ENCODE results near the gene VDAC2. TPM values are rescaled to one million over a fixed set of nuclear protein-coding genes. Genes with fewer than 3 reads are reported as not detected.
"Not testable (repeated sequence)": the region's sequence is repeated elsewhere in the genome, so short reads cannot be mapped to it uniquely, and the experiment has no call there.

VDAC2 gene
- total RNA-seq, 1 donor from 2014 or later, result 493 TPM

- DNase-seq (no peak), ATAC-seq (no peak)
- intact Hi-C loops (cut with micrococcal nuclease), result no loop called here
These were observed 15.4 kb upstream of the VDAC2 start for GRCh38 chr10:75195035-75195763.

- ATAC-seq (no peak), DNase-seq (no peak)
- intact Hi-C loops (cut with micrococcal nuclease), result no loop called here
These were observed 13.5 kb upstream of the VDAC2 start for GRCh38 chr10:75197066-75197465.

DNA sequence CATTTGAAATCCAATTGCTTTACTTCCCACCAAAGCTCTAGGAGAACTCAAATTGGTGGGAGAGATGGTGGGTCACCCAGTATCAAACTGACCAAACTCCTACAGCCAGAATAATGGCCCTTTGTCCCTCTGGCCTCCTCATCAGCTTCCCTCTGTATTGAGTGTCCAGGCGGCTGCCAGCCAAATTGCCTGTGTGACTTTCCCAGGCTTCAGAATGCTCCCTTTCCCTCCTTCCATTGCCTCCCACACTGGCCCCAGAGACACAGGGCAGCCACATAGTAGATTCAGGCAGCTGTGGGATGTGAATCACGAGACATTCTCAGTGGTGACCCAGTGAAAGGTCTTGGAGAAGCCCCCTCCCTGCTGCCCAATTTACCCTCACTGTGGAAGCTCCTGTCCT, 12.7 kb upstream of the VDAC2 start:
- ATAC-seq (no peak), DNase-seq (no peak)
- intact Hi-C loops (cut with micrococcal nuclease), result no loop called here

- intact Hi-C loops (cut with micrococcal nuclease); ATAC-seq; DNase-seq: not testable (repeated sequence)
These were observed 10.6 kb upstream of the VDAC2 start for GRCh38 chr10:75199949-75200348.

DNA sequence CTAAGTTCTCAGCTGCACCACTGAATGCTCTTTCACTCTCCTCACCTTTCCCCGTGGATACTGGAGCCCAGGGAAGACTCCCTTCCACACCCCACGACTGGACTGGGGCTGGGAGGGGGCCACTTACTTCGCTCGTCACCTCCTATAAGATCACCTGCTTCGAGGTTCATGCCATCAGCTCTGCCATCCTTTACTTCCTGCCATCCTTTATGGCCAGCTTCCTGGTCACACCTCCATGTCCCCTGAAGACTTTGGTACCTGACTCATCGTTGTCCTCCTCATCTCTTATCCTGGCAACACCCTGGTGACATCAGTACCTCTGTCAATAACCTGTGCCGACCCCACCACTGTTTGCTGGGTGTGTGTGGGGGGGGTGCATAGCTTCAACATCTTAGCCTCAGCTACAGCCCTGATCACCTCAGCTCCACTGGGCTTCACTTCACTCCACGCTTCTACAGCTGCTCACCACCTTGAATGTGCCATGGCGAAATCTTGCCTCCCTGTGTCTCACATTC, 8.7 kb upstream of the VDAC2 start:
- ATAC-seq, result no peak
- DNase-seq, result no peak
- intact Hi-C loops (cut with micrococcal nuclease), result no loop called here

DNA sequence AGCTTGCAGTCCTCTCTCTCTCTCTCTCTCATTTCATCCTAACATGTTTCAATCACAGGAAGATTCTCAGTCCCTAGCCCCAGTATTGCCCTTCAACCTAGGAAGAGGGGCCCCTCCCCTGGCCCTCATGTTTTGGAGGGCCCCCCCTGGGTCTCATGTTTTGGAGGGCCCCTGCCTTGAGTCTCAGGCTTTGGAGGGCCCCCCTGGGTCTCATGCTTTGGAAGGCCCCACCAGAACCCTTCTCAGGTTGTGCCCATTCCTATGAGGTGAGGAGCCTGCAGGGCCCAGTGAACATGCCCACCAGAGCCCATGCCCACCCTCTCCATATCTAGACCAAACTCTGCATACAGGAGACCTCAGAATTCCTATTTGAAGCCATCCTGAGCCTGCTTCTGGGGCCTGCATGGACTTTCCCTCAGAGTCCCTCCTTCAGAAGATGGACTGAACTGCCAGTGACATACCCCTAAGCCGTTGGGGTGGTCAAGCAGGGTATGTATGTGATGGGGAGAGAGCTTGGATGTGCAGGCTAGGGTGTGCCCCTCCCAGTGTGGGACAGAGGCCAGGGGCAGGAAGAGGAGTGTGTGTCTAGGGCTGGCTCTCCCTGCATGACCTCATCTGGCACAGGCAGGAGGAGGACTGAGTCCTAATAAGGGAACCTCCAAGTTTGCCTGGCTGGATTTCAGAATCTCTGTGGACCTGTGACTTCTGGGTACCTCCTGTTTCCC, 8.1 kb upstream of the VDAC2 start:
- ATAC-seq, result peak; percentile 97
- peak; percentile 81 for DNase-seq
- intact Hi-C loops (cut with micrococcal nuclease), result no loop called here

GRCh38 chr10:75203046-75203620, 7.5 kb upstream of the VDAC2 start:
- DNase-seq; ATAC-seq; intact Hi-C loops (cut with micrococcal nuclease): not testable (repeated sequence)

DNA sequence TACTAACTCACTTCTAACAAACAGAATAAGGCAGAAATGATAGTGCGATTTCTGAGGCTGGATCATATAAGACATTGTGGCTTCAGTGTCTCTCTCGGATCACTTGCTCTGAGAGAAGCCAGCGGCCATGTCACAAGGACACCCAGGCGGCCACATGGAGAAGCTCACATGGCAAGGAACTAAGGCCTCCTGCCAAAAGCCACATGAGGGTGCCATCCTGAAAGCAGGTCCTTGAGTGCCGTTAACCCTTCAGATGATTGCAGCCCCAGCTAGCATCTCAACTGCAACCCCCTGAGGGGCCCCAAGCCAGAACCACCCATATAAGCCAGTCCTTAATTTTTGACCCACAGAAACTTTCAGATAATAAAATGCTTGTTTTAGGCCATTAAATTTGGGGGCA, 6.9 kb upstream of the VDAC2 start:
- intact Hi-C loops (cut with micrococcal nuclease), result no loop called here
- ATAC-seq (peak; percentile 69), DNase-seq (peak; percentile 53)

DNA sequence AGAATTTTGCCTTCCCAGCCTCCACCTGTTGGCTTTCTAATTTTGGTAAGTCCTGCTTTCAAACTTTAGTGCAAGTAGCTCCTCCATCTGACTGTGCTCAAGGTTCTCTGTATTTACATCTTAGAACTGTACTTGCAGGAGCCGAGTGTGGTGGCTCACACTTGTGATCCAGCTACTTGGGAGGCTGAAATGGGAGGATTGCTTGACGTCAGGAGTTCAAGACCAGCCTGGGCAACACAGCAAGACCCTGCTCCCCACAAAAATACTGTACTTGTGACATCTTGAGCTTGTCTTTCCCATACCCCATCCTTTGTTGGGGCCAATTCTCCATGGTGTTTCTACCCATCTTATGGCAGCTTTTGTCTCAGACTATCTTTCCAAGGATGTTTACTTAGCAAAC, 4.7 kb upstream of the VDAC2 start:
- DNase-seq, result no peak
- ATAC-seq, result no peak
- intact Hi-C loops (cut with micrococcal nuclease), result no loop called here

DNA sequence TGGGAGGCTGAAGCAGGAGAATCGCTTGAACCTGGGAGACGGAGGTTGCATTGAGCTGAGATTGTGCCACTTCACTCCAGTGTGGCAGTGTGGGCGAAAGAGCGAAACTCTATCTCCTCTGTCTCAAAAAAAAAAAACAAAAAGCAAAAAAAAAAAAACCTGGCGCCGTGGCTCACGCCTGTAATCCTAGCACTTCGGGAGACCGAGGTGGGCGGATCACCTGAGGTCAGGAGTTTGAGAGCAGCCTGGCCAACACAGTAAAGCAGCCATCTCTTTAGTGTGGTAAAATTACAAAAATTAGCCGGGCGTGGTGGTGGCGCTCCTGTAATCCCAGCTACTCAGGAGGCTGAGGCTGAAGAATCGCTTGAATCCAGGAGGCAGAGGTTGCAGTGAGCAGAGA, 4.0 kb upstream of the VDAC2 start:
- intact Hi-C loops (cut with micrococcal nuclease); ATAC-seq; DNase-seq: not testable (repeated sequence)

- ATAC-seq (no peak), DNase-seq (no peak)
- intact Hi-C loops (cut with micrococcal nuclease), result no loop called here
These were observed 3.3 kb upstream of the VDAC2 start for GRCh38 chr10:75207079-75207856.

- no peak for ATAC-seq
- DNase-seq, result no peak
- intact Hi-C loops (cut with micrococcal nuclease), result no loop called here
These were observed 2.8 kb upstream of the VDAC2 start for GRCh38 chr10:75207857-75208144.

DNA sequence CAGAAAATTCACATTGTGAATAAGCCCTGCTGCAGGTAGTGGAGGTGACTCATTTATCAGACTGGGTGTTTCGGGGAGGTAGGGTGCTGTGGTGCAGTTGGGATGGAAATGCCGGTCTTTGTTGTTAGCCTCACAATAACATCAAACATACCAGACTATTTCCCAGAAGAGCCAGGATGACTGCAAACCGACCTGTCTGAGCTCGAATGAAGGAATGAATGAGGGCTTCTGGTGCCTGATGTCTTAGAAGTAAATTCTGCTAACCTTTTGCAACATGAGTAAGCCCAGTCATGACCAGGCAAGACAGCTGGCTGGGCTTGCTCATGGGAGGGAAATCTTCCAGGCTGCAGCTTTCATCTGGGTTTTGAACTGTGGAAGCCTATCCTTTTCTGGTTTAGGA, 2.4 kb upstream of the VDAC2 start:
- DNase-seq (no peak), ATAC-seq (no peak)
- intact Hi-C loops (cut with micrococcal nuclease), result no loop called here

DNA sequence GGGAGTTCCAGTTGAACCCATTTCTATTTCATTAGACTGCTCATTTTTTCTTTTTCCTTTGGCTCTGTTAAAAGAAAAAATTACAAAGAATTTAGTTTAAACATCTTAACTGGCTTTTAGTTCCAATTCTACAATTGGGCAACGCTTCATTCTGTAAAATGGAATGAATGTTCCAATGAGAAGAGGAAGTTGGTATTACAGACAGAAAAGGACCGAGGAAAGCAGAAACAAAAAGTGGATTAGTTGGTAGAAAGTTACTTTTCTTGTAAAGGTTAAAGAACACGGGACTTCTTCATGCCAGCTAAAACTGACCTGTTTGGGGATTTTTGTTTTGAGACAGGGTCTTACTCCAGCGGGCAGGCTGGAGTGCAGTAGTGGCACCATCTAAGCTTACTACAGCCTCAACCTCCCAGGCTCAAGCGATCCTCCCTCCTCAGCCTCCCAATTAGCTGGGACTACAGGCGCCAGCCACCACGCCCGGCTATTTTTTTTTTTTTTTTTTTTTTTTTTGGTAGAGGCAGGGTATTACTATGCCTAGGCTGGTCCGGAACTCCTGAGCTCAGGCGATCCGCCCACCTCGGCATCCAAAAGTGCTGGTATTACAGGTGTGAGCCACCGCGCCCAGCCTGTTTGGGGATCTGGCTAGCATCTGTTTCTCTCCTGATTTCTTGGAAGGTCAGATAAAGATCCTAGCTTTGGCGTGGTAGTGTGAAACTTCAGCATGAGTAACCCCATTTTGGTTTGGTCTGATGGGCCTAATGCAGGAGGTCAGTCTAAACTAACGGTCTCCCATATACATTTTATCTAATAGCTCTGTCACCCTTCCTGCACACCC, 1.3 kb upstream of the VDAC2 start:
- intact Hi-C loops (cut with micrococcal nuclease), result no loop called here
- no peak for DNase-seq
- ATAC-seq, result no peak

DNA sequence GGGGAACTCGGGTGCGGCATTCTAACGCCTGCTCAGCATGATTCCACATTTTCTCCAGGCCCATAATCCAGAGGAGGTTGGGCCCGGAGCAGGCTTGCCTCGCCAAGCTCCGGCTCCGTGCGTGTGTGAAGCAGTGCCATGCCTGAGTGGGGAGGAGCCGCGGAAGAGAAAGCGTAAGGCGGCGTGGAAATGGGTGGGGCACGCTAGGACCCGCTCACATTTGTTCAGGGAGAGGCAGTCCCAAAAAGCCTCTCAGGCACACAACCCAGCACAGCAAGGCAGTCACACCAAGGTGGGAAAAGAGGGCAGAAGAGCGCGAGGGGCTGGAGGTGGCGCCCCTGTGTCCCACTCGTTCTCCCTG, 695 bp upstream of the VDAC2 start:
- intact Hi-C loops (cut with micrococcal nuclease), result no loop called here
- peak; percentile 82 for ATAC-seq
- DNase-seq, result peak; percentile 89

DNA sequence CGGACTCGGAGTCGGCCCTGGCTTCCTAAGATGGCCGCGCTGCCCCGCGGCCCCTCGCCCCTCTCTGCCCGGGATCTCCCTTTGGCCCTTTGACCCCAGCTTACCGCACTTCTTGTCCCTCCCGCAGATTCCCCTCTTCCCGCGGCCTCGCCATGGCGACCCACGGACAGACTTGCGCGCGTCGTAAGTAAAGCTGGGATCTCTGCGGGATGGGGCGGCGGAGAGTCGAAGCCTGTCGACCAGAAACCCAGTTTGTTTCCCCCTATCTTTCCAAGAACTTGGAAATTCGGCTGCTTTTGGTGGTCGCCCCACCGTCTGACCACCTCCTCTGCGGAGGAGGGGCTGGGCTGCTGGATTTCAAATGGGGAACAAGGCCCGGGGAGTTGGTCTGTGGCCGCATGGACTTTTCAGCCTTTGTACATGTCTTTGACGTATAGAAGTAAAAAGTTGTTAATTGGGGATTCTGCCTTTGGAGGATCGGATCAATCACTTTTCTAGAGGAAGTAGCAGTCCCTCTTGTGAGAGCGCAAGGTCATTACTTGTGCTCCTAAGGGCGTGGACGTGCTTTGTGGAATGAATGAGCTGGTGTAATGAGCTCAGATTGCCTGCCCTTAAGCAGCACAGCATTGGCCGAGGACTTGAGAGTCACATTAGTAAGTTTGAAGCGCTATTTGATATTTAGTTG, 553 bp downstream of the VDAC2 start:
- DNase-seq, result no peak
- ATAC-seq, result no peak
- intact Hi-C loops (cut with micrococcal nuclease), result no loop called here

- no peak for ATAC-seq
- intact Hi-C loops (cut with micrococcal nuclease), result no loop called here
- no peak for DNase-seq
These were observed 1.7 kb downstream of the VDAC2 start for GRCh38 chr10:75212343-75212742.

DNA sequence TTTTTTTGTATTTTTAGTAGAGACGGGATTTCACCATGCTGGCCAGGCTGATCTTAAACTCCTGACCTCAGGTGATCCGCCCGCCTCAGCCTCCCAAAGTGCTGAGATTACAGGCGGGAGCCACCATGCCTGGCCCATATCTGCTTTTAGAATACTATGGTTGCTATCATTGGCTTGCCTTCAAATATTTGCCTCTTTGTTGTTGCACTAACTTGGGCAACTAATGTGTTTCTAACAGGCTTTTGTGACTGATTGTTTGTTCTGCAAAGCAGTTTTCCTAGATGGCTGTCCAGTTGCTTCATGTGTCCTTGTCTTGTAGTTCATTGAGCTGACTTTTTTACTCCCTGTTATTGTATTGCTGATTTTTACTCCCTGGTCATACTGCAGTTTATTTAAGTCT, 9.7 kb downstream of the VDAC2 start:
- no peak for DNase-seq
- ATAC-seq, result no peak
- intact Hi-C loops (cut with micrococcal nuclease), result loop anchor here (10.0 kb wide), 1 partner anchor 105 kb away; the partner anchor contains the start of gene SAMD8
